ENCODE measurements around the gene SIDT1.

The SIDT1 gene

DNA sequence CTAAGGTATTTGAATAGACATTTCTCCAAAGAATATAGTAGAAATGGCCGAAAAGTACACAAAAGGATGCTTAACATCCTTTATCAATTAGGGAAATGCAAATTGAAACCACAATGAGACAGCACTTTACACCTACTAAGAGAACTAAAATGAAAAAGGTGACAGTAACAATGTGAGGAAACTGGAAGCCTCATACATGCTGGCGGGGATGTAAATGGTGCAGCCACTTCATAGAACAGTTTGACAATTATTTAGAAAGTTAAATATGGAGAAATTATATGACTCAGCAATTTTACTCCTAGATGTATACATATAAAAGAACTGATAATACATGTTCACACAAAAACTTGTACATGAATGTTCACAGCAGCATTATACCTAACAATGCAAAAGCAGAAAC is 30.8 kb upstream of the SIDT1 start:
- no peak overlapping the region for H3K27ac ChIP-seq
- TF ChIP-seq, protein P1, sequence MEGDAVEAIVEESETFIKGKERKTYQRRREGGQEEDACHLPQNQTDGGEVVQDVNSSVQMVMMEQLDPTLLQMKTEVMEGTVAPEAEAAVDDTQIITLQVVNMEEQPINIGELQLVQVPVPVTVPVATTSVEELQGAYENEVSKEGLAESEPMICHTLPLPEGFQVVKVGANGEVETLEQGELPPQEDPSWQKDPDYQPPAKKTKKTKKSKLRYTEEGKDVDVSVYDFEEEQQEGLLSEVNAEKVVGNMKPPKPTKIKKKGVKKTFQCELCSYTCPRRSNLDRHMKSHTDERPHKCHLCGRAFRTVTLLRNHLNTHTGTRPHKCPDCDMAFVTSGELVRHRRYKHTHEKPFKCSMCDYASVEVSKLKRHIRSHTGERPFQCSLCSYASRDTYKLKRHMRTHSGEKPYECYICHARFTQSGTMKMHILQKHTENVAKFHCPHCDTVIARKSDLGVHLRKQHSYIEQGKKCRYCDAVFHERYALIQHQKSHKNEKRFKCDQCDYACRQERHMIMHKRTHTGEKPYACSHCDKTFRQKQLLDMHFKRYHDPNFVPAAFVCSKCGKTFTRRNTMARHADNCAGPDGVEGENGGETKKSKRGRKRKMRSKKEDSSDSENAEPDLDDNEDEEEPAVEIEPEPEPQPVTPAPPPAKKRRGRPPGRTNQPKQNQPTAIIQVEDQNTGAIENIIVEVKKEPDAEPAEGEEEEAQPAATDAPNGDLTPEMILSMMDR (conservative IDR thresholded peaks at IDR 0.05; ENCODE audit: low read depth), result no peak
- ChIA-PET CTCF (interaction anchor here (0.6 kb wide), 1 partner anchor 9 kb away, joined by 3 read pairs; no protein-coding TSS in a partner anchor), POLR2A (ENCODE audit: low non-redundant PET) (no interaction called here)
- DNase-seq (ENCODE audit: low spot score), result no peak

DNA sequence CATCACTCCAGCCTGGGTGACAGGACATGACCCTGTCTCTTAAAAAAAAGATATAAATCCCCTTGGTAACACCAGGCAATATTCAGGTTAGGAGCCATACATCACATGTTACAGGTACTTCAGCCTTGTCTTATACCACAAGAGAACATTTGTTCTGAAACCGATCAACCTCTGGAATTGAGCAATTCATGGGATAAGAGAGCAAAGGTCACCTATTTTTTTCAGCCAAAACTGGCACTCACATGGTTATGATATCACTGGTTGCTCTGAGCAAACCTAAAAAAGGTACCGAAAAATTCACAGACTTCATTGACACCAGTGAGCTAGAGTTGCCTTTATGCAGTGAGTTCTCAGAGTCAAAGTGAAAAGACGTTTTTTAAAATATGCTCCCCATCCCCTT is 26.5 kb upstream of the SIDT1 start:
- no peak for DNase-seq (ENCODE audit: low spot score)
- H3K27ac ChIP-seq, result no peak overlapping the region
- POLR2A ChIA-PET (ENCODE audit: low non-redundant PET), result interaction anchor here (0.6 kb wide), 1 partner anchor 8 kb away, joined by 8 read pairs; no protein-coding TSS in a partner anchor
- TF ChIP-seq, protein P1 (conservative IDR thresholded peaks at IDR 0.05; ENCODE audit: low read depth), result no peak
- CTCF ChIA-PET, result no interaction called here

DNA sequence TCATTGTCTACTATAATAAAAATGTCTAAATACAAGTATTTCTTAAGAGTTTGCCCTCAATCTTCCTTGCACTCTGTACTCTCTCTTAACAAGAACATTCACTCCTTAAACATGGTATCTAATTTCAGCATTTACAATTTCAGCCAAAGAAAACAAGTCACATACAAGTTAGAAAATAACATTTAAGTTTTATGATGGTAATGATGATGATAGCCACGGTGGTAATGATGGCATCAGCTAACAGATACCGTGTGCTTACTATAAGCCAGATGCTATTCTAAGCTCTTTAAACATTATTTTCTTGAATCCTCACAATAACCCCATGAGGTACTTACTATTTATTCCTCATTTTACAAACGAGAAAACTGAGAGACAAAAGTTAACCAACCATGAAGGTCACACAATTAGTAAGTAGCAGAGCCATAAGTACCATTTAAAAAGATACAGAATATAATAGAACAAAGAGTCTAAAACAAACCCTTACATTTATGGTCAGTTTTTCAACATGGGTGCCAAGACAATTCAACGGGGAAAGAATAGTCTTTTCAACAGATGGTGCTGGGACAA is 24.8 kb upstream of the SIDT1 start:
- no peak overlapping the region for H3K27ac ChIP-seq
- ChIA-PET POLR2A (ENCODE audit: low non-redundant PET) (interaction anchor here (0.6 kb wide), 1 partner anchor 989 kb away, joined by 3 read pairs; no protein-coding TSS in a partner anchor), CTCF (interaction anchor here (0.6 to 1.0 kb wide), 4 partner anchors 8 to 711 kb away, joined by 3 to 6 read pairs (median 4); no protein-coding TSS in a partner anchor)
- TF ChIP-seq, protein P1 (conservative IDR thresholded peaks at IDR 0.05; ENCODE audit: low read depth), result no peak
- DNase-seq (ENCODE audit: low spot score), result no peak

DNA sequence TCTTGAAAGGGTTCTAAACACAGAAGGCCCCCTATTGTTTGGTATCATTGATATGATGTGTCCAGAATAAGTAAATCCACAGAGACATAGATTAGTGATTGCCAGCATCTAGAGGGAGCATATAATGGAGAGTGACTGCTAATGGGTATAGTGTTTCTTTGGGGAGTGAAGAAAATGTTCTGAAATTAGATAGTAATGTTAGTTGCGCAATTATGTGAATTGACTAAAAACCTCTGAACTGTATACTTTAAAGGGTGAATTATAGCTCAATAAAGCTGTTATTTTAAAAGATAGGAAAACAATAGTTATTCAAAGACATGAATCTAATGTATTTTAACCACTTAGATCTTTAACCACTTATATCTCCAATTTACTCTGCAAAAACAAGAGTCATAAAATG is 23.4 kb upstream of the SIDT1 start:
- ChIA-PET CTCF (interaction anchor here (0.6 kb wide), 2 partner anchors 22 to 124 kb away, joined by 3 read pairs; no protein-coding TSS in a partner anchor), POLR2A (ENCODE audit: low non-redundant PET) (no interaction called here)
- no peak for DNase-seq (ENCODE audit: low spot score)
- TF ChIP-seq, protein P1 (conservative IDR thresholded peaks at IDR 0.05; ENCODE audit: low read depth), result no peak
- H3K27ac ChIP-seq, result no peak overlapping the region

DNA sequence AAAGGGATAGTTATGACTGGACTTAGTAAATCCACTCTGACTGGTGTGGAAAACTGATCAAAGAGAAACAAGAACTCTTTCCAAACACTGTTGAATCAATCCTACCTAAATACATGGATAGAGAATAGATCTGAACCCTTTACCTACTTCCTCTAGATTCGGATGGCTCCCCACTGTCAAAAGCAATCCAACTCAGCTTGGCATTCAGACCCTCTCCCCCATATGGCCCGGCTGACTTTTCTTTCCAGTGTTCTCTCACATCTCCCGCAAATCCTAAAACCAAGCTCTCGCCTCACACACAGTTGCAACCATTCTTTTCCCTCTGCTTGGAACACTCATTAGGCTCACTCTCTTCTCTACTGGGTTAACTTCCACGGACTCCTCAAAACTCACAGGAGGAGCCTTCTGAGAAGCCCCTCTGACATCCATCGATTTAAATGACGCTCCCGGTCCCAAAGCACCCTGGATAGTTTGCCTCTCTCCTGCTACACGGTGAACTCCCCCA is 18.0 kb upstream of the SIDT1 start:
- peak overlapping the region; percentile 94 for H3K27ac ChIP-seq
- CTCF ChIA-PET, result interaction anchor here (0.6 kb wide), 2 partner anchors 21 to 159 kb away, joined by 3 read pairs; no protein-coding TSS in a partner anchor
- TF ChIP-seq, protein P1 (conservative IDR thresholded peaks at IDR 0.05; ENCODE audit: low read depth), result no peak
- POLR2A ChIA-PET (ENCODE audit: low non-redundant PET), result interaction anchor here (0.6 to 1.0 kb wide), 2 partner anchors 11 to 16 kb away, joined by 3 read pairs; no protein-coding TSS in a partner anchor
- DNase-seq (ENCODE audit: low spot score), result no peak

DNA sequence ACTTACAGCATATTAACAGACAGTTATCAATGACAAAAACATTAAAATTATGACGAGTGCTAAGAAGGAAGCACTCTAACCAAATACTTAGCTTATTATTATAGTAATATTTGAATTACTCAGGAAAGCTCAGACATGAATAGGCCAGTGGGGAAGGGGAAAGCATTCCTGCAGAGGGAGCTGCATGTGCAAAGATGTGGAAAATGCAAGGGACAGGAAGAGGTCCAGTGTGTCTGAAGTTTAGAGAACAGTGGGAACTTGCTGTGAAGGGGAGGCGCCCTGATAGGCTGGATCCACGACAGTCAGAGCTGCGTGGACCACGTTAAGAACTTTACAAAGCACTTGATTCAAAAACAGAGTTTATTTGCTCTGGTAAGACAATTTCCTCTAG is 16.2 kb upstream of the SIDT1 start:
- H3K27ac ChIP-seq, result no peak overlapping the region
- DNase-seq (ENCODE audit: low spot score), result no peak
- ChIA-PET POLR2A (ENCODE audit: low non-redundant PET) (interaction anchor here (0.7 kb wide), 1 partner anchor 800 kb away, joined by 7 read pairs; no protein-coding TSS in a partner anchor), CTCF (interaction anchor here (1.9 kb wide), 1 partner anchor 22 kb away, joined by 4 read pairs; no protein-coding TSS in a partner anchor)
- TF ChIP-seq, protein P1 (conservative IDR thresholded peaks at IDR 0.05; ENCODE audit: low read depth), result no peak

Data from RWPE1 (cell line).